ENCODE results near the gene GPR18.

Gene GPR18

GRCh38 chr13:99207511-99207910, 50.7 kb downstream of the GPR18 start:
- no peak for DNase-seq (ENCODE audit: low read depth)

GRCh38 chr13:99206873-99207272, 51.3 kb downstream of the GPR18 start:
- no peak for DNase-seq (ENCODE audit: low read depth)

- DNase-seq (ENCODE audit: low read depth), result no peak
These were observed 52.0 kb downstream of the GPR18 start for GRCh38 chr13:99206226-99206625.

GRCh38 chr13:99205621-99206220, 52.5 kb downstream of the GPR18 start:
- no peak for DNase-seq (ENCODE audit: low read depth)
